Stimulated activated CD4-positive, alpha-beta T cell treated with anti-CD3 and anti-CD28 coated beads, Interleukin-1b, Interleukin-23, amount 100 ng/mL, for 1 hour (primary cell): ENCODE results near the gene MARCHF9.

Experiments used
- DNase-seq, 2 donors: peaks; one replicate each; pipeline ENCODE4 v3.0.0-alpha.2; 2020; ENCODE audit warnings: low read depth in 2 of 2

Gene MARCHF9

GRCh38 chr12:57724003-57724935 is 30.6 kb upstream of the MARCHF9 start:
- no peak for DNase-seq

- no peak for DNase-seq
These were observed 29.8 kb upstream of the MARCHF9 start for GRCh38 chr12:57724936-57725740.

GRCh38 chr12:57725851-57726150 is 29.1 kb upstream of the MARCHF9 start:
- DNase-seq: no peak

- DNase-seq: no peak
These were observed 28.6 kb upstream of the MARCHF9 start for GRCh38 chr12:57726151-57726883.

- DNase-seq: no peak
These were observed 27.8 kb upstream of the MARCHF9 start for GRCh38 chr12:57726884-57727757.

- DNase-seq: no peak
These were observed 27.0 kb upstream of the MARCHF9 start for GRCh38 chr12:57727758-57728395.

GRCh38 chr12:57729321-57729844 is 25.5 kb upstream of the MARCHF9 start:
- DNase-seq: no peak

- DNase-seq: no peak
These were observed 24.4 kb upstream of the MARCHF9 start for GRCh38 chr12:57730336-57731067.

GRCh38 chr12:57731411-57732080 is 23.4 kb upstream of the MARCHF9 start:
- no peak for DNase-seq

GRCh38 chr12:57732270-57732669 is 22.6 kb upstream of the MARCHF9 start:
- no peak for DNase-seq

GRCh38 chr12:57732726-57733593 is 21.9 kb upstream of the MARCHF9 start:
- no peak for DNase-seq

- DNase-seq: no peak
These were observed 21.0 kb upstream of the MARCHF9 start for GRCh38 chr12:57733928-57734327.

- no peak for DNase-seq
These were observed 20.3 kb upstream of the MARCHF9 start for GRCh38 chr12:57734591-57734990.

- no peak for DNase-seq
These were observed 19.6 kb upstream of the MARCHF9 start for GRCh38 chr12:57735198-57735855.

- DNase-seq: no peak
These were observed 18.8 kb upstream of the MARCHF9 start for GRCh38 chr12:57735952-57736740.

- no peak for DNase-seq
These were observed 18.0 kb upstream of the MARCHF9 start for GRCh38 chr12:57736741-57737466.
